Measurements from ENCODE around the gene ATP8A2.

ATP8A2 gene

GRCh38 chr13:25578526-25578925 lies 206.8 kb downstream of the ATP8A2 start:
- TF ChIP-seq POLR2AphosphoS5 (IDR thresholded peaks at IDR 0.05; ENCODE audit: low read depth, low read length), result no peak
- TF ChIP-seq TAF1 (IDR thresholded peaks at IDR 0.05; ENCODE audit: borderline replicate concordance, insufficient read depth, low read length), result no peak
- no peak for TF ChIP-seq FOXP2 (optimal IDR thresholded peaks at IDR 0.05; ENCODE audit: borderline replicate concordance, extremely low read depth, extremely low read length, insufficient read depth)
- no peak for TF ChIP-seq REST (IDR thresholded peaks at IDR 0.05; ENCODE audit: insufficient read depth in 1 of 2, low read depth in 2 of 2, low read length in 2 of 2)
- TF ChIP-seq SIN3A (IDR thresholded peaks at IDR 0.05; ENCODE audit: borderline replicate concordance, insufficient read depth, low read length), result no peak

GRCh38 chr13:25579221-25579620 lies 207.4 kb downstream of the ATP8A2 start:
- no peak for TF ChIP-seq SIN3A (IDR thresholded peaks at IDR 0.05; ENCODE audit: borderline replicate concordance, insufficient read depth, low read length)
- TF ChIP-seq POLR2AphosphoS5 (IDR thresholded peaks at IDR 0.05; ENCODE audit: low read depth, low read length), result no peak
- no peak for TF ChIP-seq FOXP2 (optimal IDR thresholded peaks at IDR 0.05; ENCODE audit: borderline replicate concordance, extremely low read depth, extremely low read length, insufficient read depth)
- TF ChIP-seq TAF1 (IDR thresholded peaks at IDR 0.05; ENCODE audit: borderline replicate concordance, insufficient read depth, low read length), result no peak

GRCh38 chr13:25581351-25581750 lies 209.6 kb downstream of the ATP8A2 start:
- no peak for TF ChIP-seq FOXP2 (optimal IDR thresholded peaks at IDR 0.05; ENCODE audit: borderline replicate concordance, extremely low read depth, extremely low read length, insufficient read depth)
- no peak for TF ChIP-seq REST (IDR thresholded peaks at IDR 0.05; ENCODE audit: insufficient read depth in 1 of 2, low read depth in 2 of 2, low read length in 2 of 2)
- TF ChIP-seq SIN3A (IDR thresholded peaks at IDR 0.05; ENCODE audit: borderline replicate concordance, insufficient read depth, low read length), result no peak
- TF ChIP-seq TAF1 (IDR thresholded peaks at IDR 0.05; ENCODE audit: borderline replicate concordance, insufficient read depth, low read length), result no peak
- no peak for TF ChIP-seq POLR2AphosphoS5 (IDR thresholded peaks at IDR 0.05; ENCODE audit: low read depth, low read length)

GRCh38 chr13:25584087-25584486 lies 212.3 kb downstream of the ATP8A2 start:
- TF ChIP-seq POLR2AphosphoS5 (IDR thresholded peaks at IDR 0.05; ENCODE audit: low read depth, low read length) (no peak), REST (IDR thresholded peaks at IDR 0.05; ENCODE audit: insufficient read depth in 1 of 2, low read depth in 2 of 2, low read length in 2 of 2) (no peak), SIN3A (IDR thresholded peaks at IDR 0.05; ENCODE audit: borderline replicate concordance, insufficient read depth, low read length) (no peak), TAF1 (IDR thresholded peaks at IDR 0.05; ENCODE audit: borderline replicate concordance, insufficient read depth, low read length) (no peak), FOXP2 (optimal IDR thresholded peaks at IDR 0.05; ENCODE audit: borderline replicate concordance, extremely low read depth, extremely low read length, insufficient read depth) (no peak)

GRCh38 chr13:25585000-25585399 lies 213.2 kb downstream of the ATP8A2 start:
- TF ChIP-seq FOXP2 (optimal IDR thresholded peaks at IDR 0.05; ENCODE audit: borderline replicate concordance, extremely low read depth, extremely low read length, insufficient read depth), result no peak
- no peak for TF ChIP-seq SIN3A (IDR thresholded peaks at IDR 0.05; ENCODE audit: borderline replicate concordance, insufficient read depth, low read length)
- TF ChIP-seq REST (IDR thresholded peaks at IDR 0.05; ENCODE audit: insufficient read depth in 1 of 2, low read depth in 2 of 2, low read length in 2 of 2), result no peak
- TF ChIP-seq TAF1 (IDR thresholded peaks at IDR 0.05; ENCODE audit: borderline replicate concordance, insufficient read depth, low read length), result no peak
- TF ChIP-seq POLR2AphosphoS5 (IDR thresholded peaks at IDR 0.05; ENCODE audit: low read depth, low read length), result no peak

All from PFSK-1 (cell line).